Cardiac fibroblast (primary cell): ENCODE measurements around the gene SCARB1.

Experiments
- DNase-seq, 2 donors: peaks; one replicate each; pipeline versions ENCODE4 v3.0.0 to v3.0.0-alpha.2; 2010; ENCODE audit warnings: low read depth in 2 of 2
- H3K4me3 ChIP-seq, 2 donors: replicated peaks in 1 of 2; 1 replicate in 1 of 2; 2 replicates in 1 of 2; pipeline ENCODE4 v1.5.1; 2011; ENCODE audit warnings: low read depth in 2 of 2, low read length in 2 of 2, mild to moderate bottlenecking in 2 of 2, moderate library complexity in 1 of 2
- CTCF ChIP-seq: IDR thresholded peaks from one replicate; pipeline ENCODE4 v1.5.1; 2011; ENCODE audit warnings: low read depth, mild to moderate bottlenecking, low read length, inconsistent platforms

Gene SCARB1

GRCh38 chr12:124727264-124727800, 136.3 kb downstream of the SCARB1 start:
- peak in 1 of 2 donors; percentile 56 for DNase-seq
- no peak for TF ChIP-seq CTCF
- no peak overlapping the region for H3K4me3 ChIP-seq
